ENCODE results near the gene GEMIN7.
A peak's percentile ranks its signal among the peaks of the same experiment; 100 is the strongest.
"Not testable (repeated sequence)": the region's sequence is repeated elsewhere in the genome, so short reads cannot be mapped to it uniquely, and the experiment has no call there.

The GEMIN7 gene

DNA sequence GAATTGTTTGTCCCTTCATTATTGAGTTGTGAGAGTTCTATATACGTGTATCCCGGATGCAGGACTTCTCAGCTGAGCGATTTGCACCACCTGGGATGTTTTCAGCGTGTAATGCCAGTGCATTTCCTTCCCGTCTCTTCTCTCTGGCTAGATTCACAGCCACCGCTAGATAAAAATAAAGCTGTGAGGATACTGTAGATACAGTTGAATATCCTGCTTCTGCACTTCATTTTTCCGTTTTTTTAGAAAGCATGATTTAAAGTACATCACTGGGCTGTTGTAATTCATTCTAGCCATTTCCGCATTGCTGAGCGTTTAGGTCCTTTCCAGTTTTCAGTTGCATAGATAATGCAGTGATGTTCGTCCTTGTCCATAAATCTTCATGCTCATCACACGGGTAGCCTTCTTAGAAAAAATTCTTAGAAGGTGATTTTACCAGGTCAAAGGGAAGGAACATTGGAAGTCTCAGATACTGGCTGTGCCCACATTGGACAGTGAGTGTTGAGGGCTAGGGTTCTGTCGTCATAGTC lies 28.6 kb downstream of the GEMIN7 start:
- DNase-seq, result no peak

DNA sequence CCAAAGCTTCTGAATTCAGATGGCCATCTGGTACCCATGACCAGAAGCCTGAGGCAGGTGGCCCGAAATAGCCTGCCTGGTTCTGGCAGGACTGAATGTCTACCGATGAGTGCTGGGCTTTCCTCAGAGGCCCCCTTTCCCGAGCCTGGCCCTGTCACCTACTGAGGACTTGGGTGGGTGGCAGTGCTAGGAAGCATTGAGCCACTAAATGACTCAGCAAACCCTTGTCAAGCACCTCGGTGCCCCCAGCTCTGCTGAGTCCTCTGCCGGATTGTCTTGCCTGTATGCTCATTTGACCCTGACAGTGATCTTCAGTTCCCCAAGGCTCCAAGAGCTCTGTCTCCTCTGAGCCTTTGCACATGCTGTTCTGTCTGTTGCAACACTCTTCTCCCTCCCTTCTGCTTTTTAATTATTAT lies 31.8 kb downstream of the GEMIN7 start:
- DNase-seq, result no peak

DNA sequence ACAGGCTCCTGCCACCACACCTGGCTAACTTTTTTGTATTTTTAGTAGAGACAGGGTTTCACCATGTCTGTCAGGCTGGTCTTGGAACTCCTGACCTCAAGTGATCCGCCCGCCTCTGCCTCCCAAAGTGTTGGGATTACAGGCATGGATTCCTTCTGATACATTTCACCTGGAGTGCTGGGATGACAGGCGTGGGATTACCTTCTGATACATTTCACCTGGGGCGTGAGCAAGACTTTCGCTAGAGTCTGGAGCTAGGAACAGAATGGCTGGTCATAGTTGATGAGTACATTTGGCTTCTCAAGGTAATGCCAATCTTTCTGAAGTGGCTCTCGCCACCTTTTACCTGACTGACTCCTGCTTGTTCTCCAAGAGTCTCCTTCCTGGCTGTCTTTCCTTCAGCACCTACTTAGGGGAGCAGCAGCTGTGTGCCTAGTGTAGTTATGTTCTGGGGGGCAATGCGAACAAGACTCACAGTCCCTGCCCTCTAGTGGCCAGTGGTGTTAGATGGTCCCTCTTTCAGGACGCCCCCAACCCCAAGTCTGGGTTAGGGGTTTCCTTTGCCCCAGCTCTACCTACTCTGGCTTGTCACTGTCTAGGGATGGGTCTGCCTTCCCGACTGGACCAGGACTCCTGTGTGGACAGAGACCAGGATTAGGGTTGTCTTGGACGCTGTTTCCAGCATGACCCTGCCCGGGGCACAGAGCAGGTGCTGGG lies 33.2 kb downstream of the GEMIN7 start:
- no peak for DNase-seq

DNA sequence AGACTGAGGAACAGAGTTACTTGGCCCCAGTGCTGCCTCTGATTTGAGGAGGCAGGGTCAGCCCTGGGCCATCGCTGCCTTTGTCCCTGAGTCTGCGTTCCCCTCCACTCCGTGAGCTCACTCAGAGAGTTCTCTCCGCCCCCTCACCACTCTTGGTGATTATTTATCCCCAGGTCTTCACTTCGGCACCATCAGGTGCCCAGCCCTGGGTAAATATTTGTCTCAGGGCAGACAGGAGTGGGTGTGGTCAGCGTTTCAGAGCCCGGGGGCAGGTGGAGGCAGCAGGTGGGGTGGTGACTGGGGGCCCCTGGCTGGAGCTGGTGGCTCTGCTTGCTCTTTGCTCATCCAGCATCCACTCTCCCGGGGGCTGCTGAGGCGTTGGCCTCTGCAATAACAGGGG lies 34.6 kb downstream of the GEMIN7 start:
- DNase-seq, result no peak

DNA sequence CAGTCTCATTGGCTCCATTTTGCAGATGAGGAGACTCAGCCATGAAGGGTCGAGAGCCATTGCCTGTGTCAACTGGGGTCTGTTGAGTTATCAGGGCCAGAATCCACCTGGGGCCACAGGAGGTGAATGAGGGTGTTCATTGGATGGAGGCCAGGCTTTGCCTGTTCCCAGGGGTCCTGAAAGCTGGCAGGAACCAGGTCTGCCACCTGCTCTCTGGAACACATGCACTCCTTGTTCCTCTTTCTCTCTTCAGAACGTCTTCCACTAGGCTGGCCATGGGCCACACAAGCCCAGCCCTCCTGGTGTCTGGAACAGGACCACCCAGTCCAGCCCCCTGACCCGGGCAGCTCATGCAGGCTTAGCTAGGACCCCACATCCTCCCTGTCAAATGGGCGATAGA lies 35.1 kb downstream of the GEMIN7 start:
- no peak for DNase-seq

DNA sequence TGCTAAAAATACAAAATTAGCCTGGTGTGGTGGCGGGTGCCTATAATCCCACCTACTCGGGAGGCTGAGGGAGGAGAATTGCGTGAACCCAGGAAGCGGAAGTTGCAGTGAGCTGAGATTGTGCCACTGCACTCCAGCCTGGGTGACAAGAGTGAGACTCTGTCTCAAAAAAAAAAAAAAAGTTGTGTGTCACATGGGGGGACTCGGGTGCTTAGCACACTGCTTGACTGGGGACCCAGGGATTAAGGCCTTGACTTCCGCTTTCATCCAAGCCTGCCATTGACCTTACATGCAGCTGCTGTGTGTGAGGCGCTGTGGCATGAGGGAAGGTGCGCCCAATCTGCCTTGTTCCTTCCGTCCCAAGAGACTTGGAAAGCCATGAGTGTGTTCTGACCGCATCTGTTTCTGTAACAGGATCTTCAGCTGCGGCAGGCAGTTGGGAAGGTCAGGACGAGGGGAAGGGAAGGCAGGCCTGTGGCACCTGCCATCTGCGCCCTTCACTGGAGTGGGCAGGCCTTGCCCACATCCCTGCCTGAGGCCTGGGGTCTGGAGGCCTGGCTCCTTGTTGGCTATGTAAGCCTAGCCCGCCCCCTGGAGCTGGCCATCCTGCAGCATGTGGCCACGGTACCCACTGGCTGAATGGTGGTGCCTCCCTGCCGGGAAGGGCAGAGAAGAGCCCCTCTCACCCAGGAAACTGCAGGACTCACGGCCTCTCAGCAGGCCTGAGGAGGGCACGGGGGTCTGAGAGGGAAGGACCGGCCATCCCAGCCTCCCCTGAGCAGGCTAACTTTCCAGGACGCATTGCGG lies 37.0 kb downstream of the GEMIN7 start:
- DNase-seq, result no peak

DNA sequence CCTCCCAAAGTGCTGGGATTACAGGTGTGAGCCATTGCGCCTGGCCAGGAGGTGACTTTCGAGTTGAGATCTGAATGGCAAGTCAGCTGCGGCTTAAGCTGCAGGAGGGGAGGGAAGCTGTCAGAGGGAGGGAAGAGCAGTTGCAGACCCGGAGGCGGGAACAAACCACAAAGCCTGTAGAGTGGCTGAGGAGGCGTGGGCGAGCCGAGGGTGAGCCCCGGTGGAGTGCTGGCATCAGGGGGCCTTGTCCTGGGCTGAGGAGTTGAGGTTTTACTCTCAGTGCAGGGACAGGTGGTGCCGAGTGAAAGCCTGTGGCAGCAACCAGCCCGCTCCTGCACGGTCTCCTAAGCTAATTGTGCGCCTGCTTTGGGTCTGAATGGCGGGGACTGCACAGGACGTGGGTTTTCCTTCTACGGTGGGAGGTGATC lies 38.1 kb downstream of the GEMIN7 start:
- DNase-seq, result peak; percentile 43

DNA sequence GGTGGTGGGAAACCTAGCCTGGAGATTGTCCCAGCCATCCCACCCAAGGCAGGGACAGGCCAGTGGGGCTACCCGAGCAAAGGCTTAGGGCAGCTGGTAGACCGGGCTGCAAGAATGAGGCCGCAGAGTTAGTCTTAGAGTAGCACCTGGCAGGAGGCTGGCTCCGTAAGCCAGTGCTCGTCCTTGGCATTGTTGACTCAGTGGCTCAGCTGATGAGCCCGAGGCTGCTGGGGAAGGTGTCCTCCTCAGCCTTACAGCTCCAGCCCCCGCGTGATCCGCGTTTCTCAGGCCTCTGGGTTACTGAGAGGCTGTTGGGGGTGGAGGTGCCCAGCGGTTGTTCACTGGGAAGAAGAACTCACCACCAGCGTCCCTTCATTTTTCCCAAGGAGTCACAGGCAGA lies 38.6 kb downstream of the GEMIN7 start:
- DNase-seq, result no peak

DNA sequence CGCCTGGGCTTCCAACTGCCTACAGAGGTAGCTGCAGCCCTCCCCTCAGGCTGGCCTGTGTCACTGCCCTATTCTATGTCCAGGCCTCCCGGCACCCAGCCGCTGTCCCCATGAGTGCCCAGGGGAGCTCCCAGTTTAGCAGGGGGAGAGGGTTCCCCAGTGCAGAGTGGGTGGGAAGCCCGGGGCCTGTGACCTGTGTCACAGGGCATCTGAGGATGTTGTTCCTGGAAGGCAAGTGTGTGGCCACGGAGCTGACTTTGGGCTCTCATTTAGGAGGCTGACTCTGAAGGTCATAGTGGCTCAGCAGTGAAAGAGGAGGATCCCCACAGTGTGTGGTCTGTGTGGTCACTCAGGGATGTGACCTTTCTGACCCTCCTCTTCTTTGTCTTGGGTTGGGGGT lies 39.0 kb downstream of the GEMIN7 start:
- DNase-seq, result no peak

DNA sequence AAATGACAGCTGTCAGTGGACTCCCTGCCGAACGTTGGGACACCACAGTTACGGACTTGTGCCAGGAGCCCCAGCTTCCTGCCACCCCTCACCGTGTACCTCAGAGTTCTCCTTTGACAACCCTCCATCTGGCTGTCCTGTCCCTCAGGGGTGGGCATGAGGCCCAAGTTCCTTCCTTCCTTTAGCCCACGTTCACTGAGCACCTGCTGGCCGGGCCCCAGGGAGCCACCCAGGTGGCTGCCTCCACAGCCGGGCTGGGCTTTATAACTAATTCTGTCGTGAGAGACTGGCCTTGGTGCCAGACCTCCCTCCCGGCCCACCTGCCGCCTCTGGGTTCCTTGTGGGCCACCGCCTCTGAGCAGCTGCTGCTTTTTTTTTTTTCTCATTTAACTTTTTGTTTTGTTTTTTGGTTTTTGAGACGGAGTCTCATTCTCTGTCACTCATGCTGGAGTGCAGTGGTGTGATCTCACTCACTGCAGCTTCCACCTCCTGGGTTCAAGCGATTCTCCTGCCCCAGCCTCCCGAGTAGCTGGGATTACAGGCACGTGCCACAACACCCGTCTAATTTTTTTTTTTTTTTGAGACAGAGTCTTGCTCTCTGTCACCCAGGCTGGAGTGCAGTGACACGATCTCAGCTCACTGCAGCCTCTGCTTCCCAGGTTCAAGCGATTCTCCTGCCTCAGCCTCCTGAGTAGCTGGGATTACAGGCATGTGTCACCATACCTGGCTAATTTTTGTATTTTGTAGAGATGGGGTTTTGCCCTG lies 39.7 kb downstream of the GEMIN7 start:
- DNase-seq, result not testable (repeated sequence)

DNA sequence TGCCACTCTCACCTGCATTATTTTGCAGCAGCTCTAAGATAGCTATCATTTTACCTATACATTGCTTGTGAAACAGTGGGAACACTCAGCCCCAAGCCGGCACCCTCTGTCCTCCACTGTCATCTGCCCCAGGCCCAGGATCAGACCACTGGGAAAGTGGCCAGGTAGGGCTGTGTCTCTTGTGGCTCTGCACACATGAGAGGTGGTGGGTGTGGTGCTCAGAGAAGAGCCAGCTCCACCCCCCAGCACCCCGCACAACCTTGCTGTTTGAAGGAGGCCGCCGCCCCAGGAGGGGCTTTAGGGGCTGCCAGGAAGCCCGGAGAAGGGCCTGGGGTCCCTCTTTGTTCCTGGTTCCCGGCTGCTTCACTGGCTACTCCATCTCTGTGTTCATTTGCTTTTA lies 40.5 kb downstream of the GEMIN7 start:
- no peak for DNase-seq

DNA sequence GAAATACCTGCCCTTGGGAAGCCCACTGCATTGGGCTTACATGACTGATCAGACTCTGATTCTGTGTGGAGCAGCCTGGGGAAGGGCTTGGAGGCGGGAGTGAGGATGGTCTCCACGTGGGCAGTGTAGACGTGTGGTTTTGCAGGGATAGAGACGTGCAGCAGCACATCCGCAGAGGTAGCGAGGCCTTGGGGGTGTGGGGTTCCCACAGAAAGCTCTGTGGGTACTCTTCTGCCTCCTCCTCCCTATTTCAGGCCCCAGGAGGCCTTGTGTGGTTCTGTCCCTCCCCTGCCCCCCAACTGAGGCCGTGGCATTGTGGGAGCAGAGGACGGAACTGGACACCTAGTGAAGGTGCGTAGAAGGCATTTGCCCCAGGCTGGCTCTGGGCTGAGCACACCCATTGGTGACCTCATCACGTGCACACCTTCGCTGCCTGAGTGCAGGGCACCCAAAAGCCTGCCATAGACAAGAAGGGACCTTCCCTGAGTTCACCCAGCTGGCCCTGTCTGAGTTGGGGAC lies 42.8 kb downstream of the GEMIN7 start:
- no peak for DNase-seq

DNA sequence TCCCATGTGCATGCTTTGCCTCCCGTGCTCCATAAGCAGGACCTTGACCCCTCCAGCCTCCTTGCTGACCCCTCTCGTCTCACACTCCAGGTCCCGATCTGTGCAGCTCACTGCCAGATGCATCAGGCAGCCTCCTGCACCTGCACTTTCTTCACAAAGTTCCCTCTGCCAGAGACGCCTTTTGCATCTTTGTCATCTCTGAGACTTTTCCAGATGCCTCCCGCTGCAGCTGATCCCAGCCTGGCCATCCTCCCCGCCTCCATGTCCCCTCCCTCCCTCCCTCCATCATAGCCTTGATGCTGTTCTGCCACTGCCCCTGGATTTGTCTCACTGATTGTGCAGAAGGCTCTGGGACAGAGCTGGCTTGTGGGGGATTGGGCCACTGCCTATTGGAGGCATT lies 43.8 kb downstream of the GEMIN7 start:
- no peak for DNase-seq

DNA sequence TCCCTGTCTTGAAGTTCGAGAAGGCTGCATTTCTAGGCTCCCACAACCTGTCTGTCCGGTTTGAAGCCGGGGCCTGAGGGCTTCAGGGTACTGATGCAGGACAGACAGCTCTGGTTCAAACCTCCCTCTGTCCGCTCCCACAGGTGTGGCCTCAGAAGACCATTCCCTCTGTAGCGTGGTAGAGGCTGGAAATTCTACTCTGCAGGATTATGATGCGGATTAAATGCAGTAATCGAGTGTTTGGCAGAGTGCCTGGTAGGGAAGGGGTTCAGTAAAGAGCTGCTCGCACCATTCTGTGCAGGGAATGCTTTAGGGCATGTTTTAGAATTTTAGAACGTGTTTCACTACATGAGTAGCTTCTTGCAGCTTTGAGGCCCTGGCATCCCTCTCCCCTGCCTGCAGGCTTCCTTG lies 44.4 kb downstream of the GEMIN7 start:
- no peak for DNase-seq

DNA sequence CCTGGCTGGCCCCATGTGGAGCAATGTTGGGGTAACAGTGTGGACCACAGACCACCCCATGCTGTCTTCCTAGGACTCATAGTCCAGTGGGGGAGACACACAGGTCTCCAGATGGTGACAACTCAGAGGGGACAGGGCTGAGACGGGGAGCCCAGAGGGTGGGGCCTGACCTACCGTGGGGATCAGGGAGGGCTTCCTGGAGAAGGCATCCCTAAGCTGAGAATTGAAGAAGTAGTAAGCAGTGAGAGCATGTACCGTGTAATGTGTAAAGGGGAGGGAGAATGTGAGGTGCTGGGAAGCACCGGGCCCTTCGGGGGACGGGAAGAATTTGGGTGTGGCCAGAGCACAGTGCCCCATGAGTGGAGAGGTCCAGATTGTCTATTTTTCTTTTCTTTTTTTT lies 45.0 kb downstream of the GEMIN7 start:
- no peak for DNase-seq

DNA sequence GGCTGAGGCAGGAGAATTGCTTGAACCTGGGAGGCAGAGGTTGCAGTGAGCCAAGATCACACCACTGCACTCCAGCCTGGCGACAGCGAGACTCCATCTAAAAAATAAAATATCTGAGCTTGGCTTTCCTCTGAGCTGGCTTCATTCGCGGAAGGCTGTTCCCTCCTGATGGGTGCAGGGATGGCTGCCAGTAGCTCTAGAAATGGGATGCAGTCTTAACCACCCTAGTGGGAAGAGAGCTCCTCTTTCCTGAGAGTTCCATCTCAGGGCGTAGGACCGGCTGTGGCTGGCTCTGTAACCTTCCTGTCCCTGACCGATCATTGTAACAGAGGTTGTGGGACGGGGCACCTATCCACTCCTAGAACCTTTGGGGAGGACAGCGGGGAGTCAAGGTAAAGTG lies 46.3 kb downstream of the GEMIN7 start:
- no peak for DNase-seq

DNA sequence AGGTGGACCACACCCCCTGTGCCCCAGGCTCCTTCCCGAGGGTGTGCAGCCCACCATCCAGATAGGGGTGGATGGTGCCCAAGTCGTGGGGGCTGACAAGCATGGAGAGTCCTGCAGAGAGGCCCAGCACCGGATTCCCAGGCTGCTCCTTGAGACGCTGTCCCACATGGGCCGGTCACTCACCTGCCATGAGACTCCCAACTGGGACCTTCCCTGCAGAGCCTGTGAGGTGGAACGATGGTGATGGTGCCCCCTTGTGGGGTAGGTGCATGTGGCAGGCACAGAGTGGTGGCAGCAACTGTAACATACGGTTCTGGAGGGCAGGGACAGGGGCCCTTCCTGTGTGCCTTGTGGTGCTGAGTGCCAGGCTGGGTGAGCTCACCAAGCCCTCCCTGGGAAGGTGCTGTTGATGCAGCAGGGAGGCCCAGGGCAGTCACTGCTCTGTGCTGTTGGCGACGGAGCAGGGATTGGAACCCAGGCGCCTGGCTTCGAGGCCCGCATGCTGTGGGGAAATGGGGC lies 47.0 kb downstream of the GEMIN7 start:
- DNase-seq, result peak; percentile 66

DNA sequence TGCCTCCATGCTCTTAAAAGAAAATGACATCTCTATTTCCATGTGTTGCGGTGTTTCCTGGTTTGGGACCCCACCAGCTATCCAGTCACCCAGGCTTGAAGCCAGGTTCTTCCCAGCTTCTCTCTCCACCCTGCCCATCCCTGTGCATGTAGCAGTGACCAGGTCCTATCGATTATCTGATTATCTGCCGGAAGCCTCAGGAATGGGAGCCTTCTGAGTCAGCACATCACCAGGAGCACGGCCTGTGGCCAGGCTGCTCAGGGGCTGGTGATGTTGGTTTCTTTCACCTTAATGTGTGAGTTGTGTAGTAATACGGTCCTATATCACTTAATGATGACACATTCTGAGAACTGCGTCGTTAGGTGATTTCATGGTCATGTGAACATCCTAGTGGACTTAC lies 47.6 kb downstream of the GEMIN7 start:
- no peak for DNase-seq

DNA sequence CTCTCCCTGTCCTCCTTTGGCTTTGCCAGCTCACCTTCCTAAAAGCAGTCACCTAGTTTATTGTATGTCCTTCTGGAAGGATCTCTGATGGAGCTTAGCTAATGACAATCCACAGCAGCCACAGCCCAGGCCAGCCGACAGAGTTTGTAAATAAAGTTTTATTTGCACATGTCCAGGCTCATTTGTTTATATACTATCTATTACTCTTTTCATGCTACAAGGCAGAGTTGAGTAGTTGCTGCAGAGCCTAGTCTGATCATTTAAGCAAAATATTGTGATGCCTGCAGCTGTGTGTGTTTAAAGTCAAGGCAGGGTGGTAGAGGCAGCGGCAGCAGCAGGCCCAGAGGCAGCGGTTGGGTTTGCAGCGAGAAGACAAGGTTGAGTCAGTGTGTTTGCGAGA lies 49.1 kb downstream of the GEMIN7 start:
- DNase-seq, result no peak

DNA sequence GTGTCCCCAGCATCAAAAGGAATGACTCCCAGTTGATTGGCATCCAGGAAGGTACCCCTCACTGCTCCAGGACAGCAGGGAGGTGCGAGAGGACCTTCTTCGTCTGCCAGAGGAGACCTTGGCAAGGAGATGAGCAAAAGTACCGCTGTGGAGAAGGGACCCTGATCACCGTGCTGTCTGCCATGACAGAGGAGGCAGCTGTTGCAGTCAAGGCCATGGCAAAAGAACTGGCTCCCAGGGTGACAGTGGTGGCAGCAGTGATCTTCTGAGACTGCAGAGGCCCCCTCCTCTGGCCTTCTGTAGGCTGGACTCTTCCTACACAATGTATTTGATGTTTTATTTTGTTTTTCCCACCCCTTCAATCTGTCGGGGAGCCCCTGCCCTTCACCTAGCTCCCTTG lies 49.7 kb downstream of the GEMIN7 start:
- DNase-seq, result no peak

DNA sequence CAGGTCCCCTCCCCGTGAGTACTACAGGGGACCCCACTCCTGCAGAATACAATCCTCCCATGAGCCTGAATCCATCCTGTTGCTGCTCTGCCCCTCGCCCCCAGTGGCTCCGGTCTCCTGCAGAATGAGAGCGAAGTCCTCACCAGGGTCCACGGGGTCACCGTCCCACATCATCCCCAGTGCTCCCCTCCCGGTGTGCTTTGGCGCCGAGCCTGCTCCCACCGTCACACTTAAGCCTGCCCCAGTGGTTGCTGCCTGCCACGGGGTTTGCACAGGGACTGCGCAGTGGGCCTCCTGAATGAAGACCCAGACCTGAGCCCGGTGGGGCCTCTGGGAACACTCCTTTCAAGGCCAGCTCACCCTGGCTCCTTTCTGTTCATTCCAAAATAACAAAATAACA lies 51.2 kb downstream of the GEMIN7 start:
- no peak for DNase-seq

DNA sequence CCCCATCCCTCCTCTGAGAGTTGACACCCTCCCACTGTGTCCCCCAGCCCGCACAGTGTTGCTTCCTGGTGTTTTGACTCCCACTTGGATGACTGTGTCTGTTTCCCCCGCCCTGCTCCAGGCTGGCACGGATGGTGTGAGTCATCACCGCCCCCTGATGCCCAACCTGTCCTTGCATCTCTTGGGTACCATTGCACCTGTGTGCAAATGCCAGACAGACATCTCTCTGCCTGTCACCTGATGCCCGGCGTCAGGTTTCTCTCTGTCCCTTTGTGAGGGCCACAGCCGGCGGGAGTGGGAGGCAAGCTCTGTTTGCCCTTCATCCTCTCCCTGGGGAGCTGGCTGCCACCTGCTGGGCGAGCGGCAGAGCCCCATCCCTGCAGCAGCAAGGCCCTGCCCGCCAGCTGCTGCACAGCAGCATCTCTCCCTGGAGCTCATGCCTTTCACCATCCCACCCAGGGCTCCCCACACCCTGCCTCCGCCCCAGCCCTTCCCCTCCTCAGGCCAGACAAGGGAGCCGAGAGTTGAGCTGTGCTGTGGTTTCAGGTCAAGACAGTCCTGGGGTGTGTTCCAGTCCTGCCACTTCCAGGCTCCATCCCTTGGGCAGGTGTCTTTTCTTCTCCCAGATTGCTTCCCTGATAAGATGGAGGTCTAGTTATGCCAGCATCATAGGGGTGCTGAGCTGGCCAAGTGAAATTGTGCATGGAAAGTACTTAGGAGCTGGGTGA lies 52.0 kb downstream of the GEMIN7 start:
- DNase-seq, result peak; percentile 25

Measured in activated T-cell treated with anti-CD3 and anti-CD28 coated beads for 4 hours (primary cell).